H9 (cell line): ENCODE data around the gene MAP3K20. TPM values are rescaled to one million over a fixed set of nuclear protein-coding genes. Genes with fewer than 3 reads are reported as not detected.

ENCODE experiments used
- DNase-seq: peaks from one replicate; pipeline ENCODE4 v3.0.0-alpha.2; 2017
- H2AFZ ChIP-seq: one replicate; pipeline ENCODE4 v1.6.1; 2013; ENCODE audit warnings: mild to moderate bottlenecking, low read length, control low read depth, moderate library complexity
- H2AK5ac ChIP-seq: 2 replicates; pipeline ENCODE4 v1.6.1; 2013; ENCODE audit warnings: low read length, control low read depth, mixed read lengths; ENCODE audit not compliant: insufficient read length
- H2BK120ac ChIP-seq: one replicate; pipeline ENCODE4 v1.6.1; 2013; ENCODE audit warnings: low read depth, mild to moderate bottlenecking, low read length, control low read depth, inconsistent platforms; ENCODE audit not compliant: poor library complexity, severe bottlenecking
- H2BK12ac ChIP-seq: 2 replicates; pipeline ENCODE4 v1.6.1; 2013; ENCODE audit warnings: low read length, control low read depth, mixed read lengths, low read depth; ENCODE audit not compliant: insufficient read length
- H2BK15ac ChIP-seq: 2 replicates; pipeline ENCODE4 v1.6.1; 2013; ENCODE audit warnings: low read depth, low read length, control low read depth
- H2BK20ac ChIP-seq: one replicate; pipeline ENCODE4 v1.6.1; 2013; ENCODE audit warnings: low read depth, mild to moderate bottlenecking, low read length, control low read depth, inconsistent platforms; ENCODE audit not compliant: poor library complexity, severe bottlenecking
- H2BK5ac ChIP-seq: 2 replicates; pipeline ENCODE4 v1.6.1; 2013; ENCODE audit warnings: low read length, control low read depth, mixed read lengths; ENCODE audit not compliant: insufficient read length
- H3K14ac ChIP-seq: 2 replicates; pipeline ENCODE4 v1.6.1; 2013; ENCODE audit warnings: low read length, control low read depth; ENCODE audit not compliant: insufficient read depth
- H3K18ac ChIP-seq: 2 replicates; pipeline ENCODE4 v1.6.1; 2013; ENCODE audit warnings: low read depth, mild to moderate bottlenecking, mixed read lengths, low read length, control low read depth; ENCODE audit not compliant: insufficient read length
- H3K23ac ChIP-seq: 2 replicates; pipeline ENCODE4 v1.6.1; 2013; ENCODE audit warnings: low read length, control low read depth, mixed read lengths, low read depth; ENCODE audit not compliant: insufficient read length
- H3K23me2 ChIP-seq: 2 replicates; pipeline ENCODE4 v1.6.1; 2013; ENCODE audit warnings: low read depth, mild to moderate bottlenecking, mixed read lengths, low read length, control low read depth; ENCODE audit not compliant: insufficient read length, poor library complexity, severe bottlenecking
- H3K27ac ChIP-seq: 2 replicates; pipeline ENCODE4 v1.5.1; 2013; ENCODE audit warnings: low read length, control low read depth, mixed read lengths, low read depth; ENCODE audit not compliant: insufficient read length
- H3K27me3 ChIP-seq: 2 replicates; pipeline ENCODE4 v1.6.1; 2013; ENCODE audit warnings: low read length, control low read depth, inconsistent platforms; ENCODE audit not compliant: insufficient read depth
- H3K4ac ChIP-seq: 2 replicates; pipeline ENCODE4 v1.6.1; 2013; ENCODE audit warnings: low read depth, mild to moderate bottlenecking, control low read depth, inconsistent platforms, low read length, moderate library complexity
- H3K4me1 ChIP-seq: 2 replicates; pipeline ENCODE4 v1.6.1; 2013; ENCODE audit warnings: low read length, control low read depth, inconsistent platforms; ENCODE audit not compliant: insufficient read depth
- H3K4me2 ChIP-seq: 2 replicates; pipeline ENCODE4 v1.6.1; 2013; ENCODE audit warnings: low read length, control low read depth, mixed read lengths; ENCODE audit not compliant: insufficient read length, insufficient read depth
- H3K56ac ChIP-seq: 2 replicates; pipeline ENCODE4 v1.6.1; 2013; ENCODE audit warnings: low read depth, mild to moderate bottlenecking, mixed read lengths, low read length, control low read depth; ENCODE audit not compliant: insufficient read length
- H3K79me1 ChIP-seq: 2 replicates; pipeline ENCODE4 v1.6.1; 2013; ENCODE audit warnings: low read depth, mild to moderate bottlenecking, moderate library complexity, low read length, control low read depth, inconsistent platforms; ENCODE audit not compliant: insufficient read depth, poor library complexity, severe bottlenecking
- H3K79me2 ChIP-seq: 2 replicates; pipeline ENCODE4 v1.6.1; 2013; ENCODE audit warnings: low read length, control low read depth, inconsistent platforms; ENCODE audit not compliant: insufficient read depth
- H3K9ac ChIP-seq: 2 replicates; pipeline ENCODE4 v1.6.1; 2013; ENCODE audit warnings: low read length, control low read depth, mixed read lengths; ENCODE audit not compliant: insufficient read length; ENCODE audit errors: extremely low read depth
- H3K9me3 ChIP-seq: one replicate; pipeline ENCODE4 v1.6.1; 2013; ENCODE audit warnings: low read depth, low read length, inconsistent platforms; ENCODE audit not compliant: control insufficient read depth
- H3T11ph ChIP-seq: one replicate; pipeline ENCODE4 v1.6.1; 2013; ENCODE audit warnings: mild to moderate bottlenecking, low read length, control low read depth, inconsistent platforms
- H4K20me1 ChIP-seq: one replicate; pipeline ENCODE4 v1.6.1; 2013; ENCODE audit not compliant: control insufficient read depth, insufficient read length, insufficient read depth
- H4K5ac ChIP-seq: 2 replicates; pipeline ENCODE4 v1.6.1; 2013; ENCODE audit warnings: low read depth, mild to moderate bottlenecking, mixed read lengths, low read length, control low read depth; ENCODE audit not compliant: insufficient read length
- H4K8ac ChIP-seq: replicated peaks from 2 replicates; pipeline ENCODE4 v1.6.1; 2013; ENCODE audit warnings: low read length, control low read depth, mixed read lengths, low read depth; ENCODE audit not compliant: insufficient read length
- H4K91ac ChIP-seq: 2 replicates; pipeline ENCODE4 v1.6.1; 2013; ENCODE audit warnings: low read depth, mild to moderate bottlenecking, moderate library complexity, mixed read lengths, low read length, control low read depth; ENCODE audit not compliant: insufficient read length
- H3K27ac Mint-ChIP-seq, 3 experiments: 2 replicates in 2 of 3; 3 replicates in 1 of 3; pipeline ENCODE4 v1.8.0; 2020 to 2021; ENCODE audit warnings: mixed read lengths in 3 of 3, mild to moderate bottlenecking in 1 of 3, moderate library complexity in 1 of 3
- H3K27me3 Mint-ChIP-seq: 2 replicates; pipeline ENCODE4 v1.8.0; 2021; ENCODE audit warnings: low read depth, mild to moderate bottlenecking, moderate library complexity, mixed read lengths
- H3K36me3 Mint-ChIP-seq, 3 experiments: 2 replicates in 2 of 3; 3 replicates in 1 of 3; pipeline ENCODE4 v1.8.0; 2020 to 2021; ENCODE audit warnings: low read depth in 3 of 3, mixed read lengths in 3 of 3; ENCODE audit not compliant: insufficient read depth in 1 of 3
- H3K4me1 Mint-ChIP-seq, 2 experiments: 2 replicates each; pipeline ENCODE4 v1.8.0; 2020; ENCODE audit warnings: mixed read lengths in 2 of 2
- H3K4me3 Mint-ChIP-seq, 2 experiments: 2 replicates in 1 of 2; 3 replicates in 1 of 2; pipeline ENCODE4 v1.8.0; 2020 to 2021; ENCODE audit warnings: mild to moderate bottlenecking in 2 of 2, mixed read lengths in 2 of 2, moderate library complexity in 1 of 2
- H3K9me3 Mint-ChIP-seq, 2 experiments: 2 replicates in 1 of 2; 3 replicates in 1 of 2; pipeline ENCODE4 v1.8.0; 2020; ENCODE audit warnings: mild to moderate bottlenecking in 2 of 2, mixed read lengths in 2 of 2, moderate library complexity in 1 of 2
- CTCF ChIP-seq: fragments of 200-600 bp; sonication (generic); conservative IDR thresholded peaks from 3 replicates; pipeline ENCODE4 v1.8.0; 2021; ENCODE audit warnings: antibody characterized with exemption, mild to moderate bottlenecking
- WGBS: extraction: QIAGEN DNeasy Blood & Tissue Kit; methylation state at CpG from one replicate; pipeline ENCODE4 v1.1.7; 2013; ENCODE audit warnings: missing lambda C conversion rate, low lambda C conversion rate, mixed read lengths; ENCODE audit not compliant: insufficient read length; ENCODE audit errors: extremely low coverage; 5-methylcytosine and 5-hydroxymethylcytosine counted together
- total RNA-seq: library from RNA; stranded (reverse); gene quantifications from 2 replicates; pipeline ENCODE4 v1.2.1, GENCODE V29; 2021

Gene MAP3K20
- total RNA-seq, 1 experiment from 2014 or later, result 8.7 TPM

- no peak for TF ChIP-seq CTCF
- no peak overlapping the region for H3K4me3 Mint-ChIP-seq
- H4K8ac ChIP-seq, result no peak overlapping the region
- no peak overlapping the region for H3K18ac ChIP-seq
- no peaks in the 10 kb centered on the region for H4K20me1 ChIP-seq
- H3K56ac ChIP-seq, result no peak overlapping the region
- no CpG with 5 or more reads among the region's 3 CpGs for WGBS
- H3K14ac ChIP-seq, result no peak overlapping the region
- H2BK12ac ChIP-seq, result no peak overlapping the region
- no peak overlapping the region for H2BK15ac ChIP-seq
- H2AFZ ChIP-seq, result no peak overlapping the region
- H2BK5ac ChIP-seq, result no peak overlapping the region
- H3K4ac ChIP-seq, result no peak overlapping the region
- H3K23me2 ChIP-seq, result no peaks in the 10 kb centered on the region
- H2AK5ac ChIP-seq, result no peak overlapping the region
- H3K27me3 Mint-ChIP-seq, result no peaks in the 10 kb centered on the region
- DNase-seq, result no peak
- no peaks in the 10 kb centered on the region for H3K79me1 ChIP-seq
- H3K4me1 ChIP-seq, result no peaks in the 10 kb centered on the region
- no peaks in the 10 kb centered on the region for H3K4me1 Mint-ChIP-seq
- H3K36me3 Mint-ChIP-seq, result no peaks in the 10 kb centered on the region
- no peak overlapping the region for H3K27ac ChIP-seq
- no peak overlapping the region for H3K27ac Mint-ChIP-seq
- H3K79me2 ChIP-seq, result no peaks in the 10 kb centered on the region
- H3K4me2 ChIP-seq, result no peak overlapping the region
- no peak overlapping the region for H3T11ph ChIP-seq
- no peaks in the 10 kb centered on the region for H3K9me3 ChIP-seq
- H4K91ac ChIP-seq, result no peak overlapping the region
- H3K9me3 Mint-ChIP-seq, result no peaks in the 10 kb centered on the region
- H4K5ac ChIP-seq, result no peak overlapping the region
- H3K27me3 ChIP-seq, result no peaks in the 10 kb centered on the region
- no peak overlapping the region for H2BK20ac ChIP-seq
- H2BK120ac ChIP-seq, result no peak overlapping the region
- H3K9ac ChIP-seq, result no peak overlapping the region
- no peak overlapping the region for H3K23ac ChIP-seq
These were observed 25.8 kb upstream of the MAP3K20 start for GRCh38 chr2:173049831-173050230.
